22Rv1 (cell line): ENCODE data around the gene PRRC2A.

ENCODE experiments used
- CTCF ChIP-seq: fragments of 450-650 bp; IDR thresholded peaks from 2 replicates; pipeline ENCODE4 v1.5.1; 2017; ENCODE audit warnings: mild to moderate bottlenecking
- ZFX ChIP-seq: fragments of 450-650 bp; IDR thresholded peaks from 2 replicates; pipeline ENCODE4 v1.6.1; 2017; ENCODE audit warnings: antibody characterized with exemption, borderline replicate concordance

- no peak for TF ChIP-seq CTCF
- no peak for TF ChIP-seq ZFX
Observed at GRCh38 chr6:31586599-31587281, 33.8 kb upstream of the PRRC2A start.
